Keratinocyte (primary cell): ENCODE results near the gene B9D1. TPM values are rescaled to one million over a fixed set of nuclear protein-coding genes. Genes with fewer than 3 reads are reported as not detected.

Experiments used
- DNase-seq: peaks from one replicate; pipeline ENCODE4 v3.0.0-alpha.2; 2011; ENCODE audit warnings: low read depth, missing footprints, low spot score
- FAIRE-seq: peaks from 2 replicates; lab custom pipeline; 2011; peaks lifted over from hg19 to GRCh38; lab: Jason Lieb, UNC
- H2AFZ ChIP-seq: 2 replicates; pipeline ENCODE4 v1.6.0; 2012; ENCODE audit warnings: low read length, control low read depth, inconsistent platforms; ENCODE audit not compliant: control insufficient read depth
- H3K27ac ChIP-seq: 2 replicates; pipeline ENCODE4 v1.5.1; 2011; ENCODE audit warnings: low read length; ENCODE audit not compliant: control insufficient read depth, insufficient read depth
- H3K27me3 ChIP-seq: 3 replicates; pipeline ENCODE4 v1.6.0; 2011; ENCODE audit warnings: low read length; ENCODE audit not compliant: control insufficient read depth, insufficient read depth; ENCODE audit errors: extremely low read depth
- H3K36me3 ChIP-seq, 2 experiments: 2 replicates in 1 of 2; 3 replicates in 1 of 2; pipeline ENCODE4 v1.5.1; 2011; ENCODE audit warnings: low read length in 2 of 2, mild to moderate bottlenecking in 1 of 2; ENCODE audit not compliant: control insufficient read depth in 2 of 2, insufficient read depth in 2 of 2; ENCODE audit errors: extremely low read depth in 1 of 2
- H3K4me1 ChIP-seq: 3 replicates; pipeline ENCODE4 v1.5.1; 2011; ENCODE audit warnings: low read length; ENCODE audit not compliant: control insufficient read depth, insufficient read depth; ENCODE audit errors: extremely low read depth
- H3K4me2 ChIP-seq: 3 replicates; pipeline ENCODE4 v1.6.0; 2011; ENCODE audit warnings: low read depth, low read length; ENCODE audit not compliant: control insufficient read depth, insufficient read depth; ENCODE audit errors: extremely low read depth
- H3K4me3 ChIP-seq, 3 experiments: fragments of 200-600 bp in 1 of 3; sonication (generic) in 1 of 3; 2 replicates in 2 of 3; 3 replicates in 1 of 3; pipeline ENCODE4 v1.5.1; 2011 to 2016; ENCODE audit warnings: low read length in 3 of 3, mild to moderate bottlenecking in 3 of 3, control low read depth in 2 of 3, inconsistent platforms in 1 of 3, low read depth in 1 of 3, mixed read lengths in 1 of 3, mixed run types in 1 of 3, moderate library complexity in 1 of 3; ENCODE audit not compliant: control insufficient read depth in 2 of 3, insufficient read depth in 2 of 3; ENCODE audit errors: extremely low read depth in 1 of 3
- H3K79me2 ChIP-seq: 2 replicates; pipeline ENCODE4 v1.6.0; 2012; ENCODE audit warnings: low read length; ENCODE audit not compliant: control insufficient read depth, insufficient read depth
- H3K9ac ChIP-seq: 3 replicates; pipeline ENCODE4 v1.6.0; 2011; ENCODE audit warnings: low read length; ENCODE audit not compliant: control insufficient read depth, insufficient read depth; ENCODE audit errors: extremely low read depth
- H3K9me1 ChIP-seq: 3 replicates; pipeline ENCODE4 v1.6.0; 2011; ENCODE audit warnings: low read length; ENCODE audit not compliant: control insufficient read depth, insufficient read depth; ENCODE audit errors: extremely low read depth
- H3K9me3 ChIP-seq: 2 replicates; pipeline ENCODE4 v1.5.1; 2012; ENCODE audit warnings: low read depth, low read length; ENCODE audit not compliant: control insufficient read depth
- H4K20me1 ChIP-seq: 3 replicates; pipeline ENCODE4 v1.6.0; 2011; ENCODE audit warnings: low read length; ENCODE audit not compliant: control insufficient read depth, insufficient read depth; ENCODE audit errors: extremely low read depth
- EZH2 ChIP-seq: IDR thresholded peaks from one replicate; pipeline ENCODE4 v1.6.1; 2012; ENCODE audit warnings: inconsistent platforms, mild to moderate bottlenecking, low read length, moderate library complexity
- dilution Hi-C: fragments of 300-500 bp; cut with MboI; formaldehyde crosslinking; loops from one replicate; pipeline ENCODE4 v1.7.0; 2020; ENCODE audit warnings: low sequenced_read_pairs; ENCODE audit not compliant: extremely low pct_ligation_motif_present
- polyA plus RNA-seq, 5 experiments: library from polyadenylated mRNA; depleted of rRNA in 3 of 5; stranded (reverse) in 3 of 5; stranded (forward) in 1 of 5; unstranded in 1 of 5; fragments of >200 nt; gene quantifications; 1 replicate in 1 of 5; 2 replicates in 3 of 5; 3 replicates in 1 of 5; pipeline versions ENCODE4 v1.2.1 to v1.2.3, GENCODE V29; 2011 to 2012; ENCODE audit warnings: missing spikeins in 2 of 5, low read depth in 1 of 5, low replicate concordance in 1 of 5
- TF ChIP-seq, protein P1 (sequence below), 3 experiments: IDR thresholded peaks in 1 of 3; conservative IDR thresholded peaks in 1 of 3; optimal IDR thresholded peaks in 1 of 3; 2 replicates in 2 of 3; 3 replicates in 1 of 3; pipeline versions ENCODE3 to v1.5.1; 2011; ENCODE audit warnings: low read length in 3 of 3, mild to moderate bottlenecking in 3 of 3, moderate library complexity in 2 of 3, control low read depth in 1 of 3, inconsistent platforms in 1 of 3; ENCODE audit not compliant: insufficient read depth in 2 of 3; ENCODE audit errors: extremely low read depth in 1 of 3

B9D1 gene
- polyA plus RNA-seq, 1 donor (not counting 4 experiments of a cell fraction or from before 2014, with no cell fraction given): 30.3 TPM

DNA sequence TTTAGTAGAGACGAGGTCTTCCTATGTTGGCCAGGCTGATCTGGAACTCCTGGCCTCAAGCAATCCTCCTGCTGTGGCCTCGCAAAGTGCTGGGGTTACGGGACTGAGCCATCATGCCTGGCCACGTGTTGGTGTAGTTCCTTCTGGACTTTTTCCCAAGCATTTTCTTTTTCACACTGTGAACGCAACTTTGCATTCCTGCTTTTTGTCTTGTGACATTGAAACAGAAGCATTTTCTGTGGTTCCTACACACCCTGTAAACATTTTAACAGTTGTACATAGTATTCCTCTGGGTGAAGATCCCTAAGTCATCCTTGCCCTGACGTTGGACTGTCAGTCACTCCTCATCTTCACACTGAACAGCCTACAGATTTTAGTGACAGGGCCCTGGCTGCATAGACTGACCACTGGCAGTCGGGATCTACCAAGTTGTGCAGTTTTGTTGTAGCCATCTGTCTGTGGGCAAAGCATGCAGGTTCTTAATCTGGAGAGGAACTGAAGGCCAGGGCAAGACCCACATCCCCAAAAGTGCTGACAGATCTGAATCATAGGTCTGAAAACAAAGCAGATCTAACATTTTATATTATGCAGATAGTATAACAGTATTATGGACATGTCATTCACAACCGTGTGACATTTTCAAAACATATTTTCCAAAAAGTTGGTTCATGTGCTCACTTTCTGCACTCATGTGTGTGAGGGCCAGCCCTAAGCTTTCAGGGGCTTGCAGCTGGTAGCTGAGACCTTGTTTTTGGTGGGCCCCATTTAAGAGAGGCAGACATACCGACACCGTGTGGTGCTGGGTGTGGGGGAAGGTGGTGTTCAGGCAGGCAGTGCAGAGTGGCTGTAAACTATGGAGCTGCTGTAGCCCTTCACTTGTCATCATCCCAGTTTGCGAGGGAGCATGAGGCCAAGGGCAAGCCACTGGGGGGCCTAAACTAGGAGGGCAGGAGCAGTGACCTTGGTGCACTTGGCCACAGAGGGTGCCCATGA lies 65.4 kb downstream of the B9D1 start:
- H3K4me2 ChIP-seq: no peak overlapping the region
- no peaks in the 10 kb centered on the region for H3K79me2 ChIP-seq
- peaks cover 8% of the 10 kb centered on the region for H4K20me1 ChIP-seq
- peaks cover 6% of the 10 kb centered on the region for H3K4me1 ChIP-seq
- peaks cover 2 to 4% of the 10 kb centered on the region in 2 experiments for H3K36me3 ChIP-seq
- H3K4me3 ChIP-seq: no peak overlapping the region
- dilution Hi-C loops: no loop called here
- peaks cover 7% of the 10 kb centered on the region for H3K9me1 ChIP-seq
- no peak overlapping the region for H3K27ac ChIP-seq
- no peaks in the 10 kb centered on the region for H3K9me3 ChIP-seq
- no peak overlapping the region for H2AFZ ChIP-seq
- no peaks in the 10 kb centered on the region for H3K27me3 ChIP-seq
- DNase-seq (no peak), FAIRE-seq (no peak)
- no peak overlapping the region for H3K9ac ChIP-seq
- TF ChIP-seq EZH2: no peak
- TF ChIP-seq, protein P1, sequence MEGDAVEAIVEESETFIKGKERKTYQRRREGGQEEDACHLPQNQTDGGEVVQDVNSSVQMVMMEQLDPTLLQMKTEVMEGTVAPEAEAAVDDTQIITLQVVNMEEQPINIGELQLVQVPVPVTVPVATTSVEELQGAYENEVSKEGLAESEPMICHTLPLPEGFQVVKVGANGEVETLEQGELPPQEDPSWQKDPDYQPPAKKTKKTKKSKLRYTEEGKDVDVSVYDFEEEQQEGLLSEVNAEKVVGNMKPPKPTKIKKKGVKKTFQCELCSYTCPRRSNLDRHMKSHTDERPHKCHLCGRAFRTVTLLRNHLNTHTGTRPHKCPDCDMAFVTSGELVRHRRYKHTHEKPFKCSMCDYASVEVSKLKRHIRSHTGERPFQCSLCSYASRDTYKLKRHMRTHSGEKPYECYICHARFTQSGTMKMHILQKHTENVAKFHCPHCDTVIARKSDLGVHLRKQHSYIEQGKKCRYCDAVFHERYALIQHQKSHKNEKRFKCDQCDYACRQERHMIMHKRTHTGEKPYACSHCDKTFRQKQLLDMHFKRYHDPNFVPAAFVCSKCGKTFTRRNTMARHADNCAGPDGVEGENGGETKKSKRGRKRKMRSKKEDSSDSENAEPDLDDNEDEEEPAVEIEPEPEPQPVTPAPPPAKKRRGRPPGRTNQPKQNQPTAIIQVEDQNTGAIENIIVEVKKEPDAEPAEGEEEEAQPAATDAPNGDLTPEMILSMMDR (optimal IDR thresholded peaks at IDR 0.05 in 1 of 3, IDR thresholded peaks at IDR 0.05 in 1 of 3, conservative IDR thresholded peaks at IDR 0.05 in 1 of 3; ENCODE audit: extremely low read depth in 1 of 3, insufficient read depth in 2 of 3, low read length in 3 of 3): no peak

GRCh38 chr17:19295473-19296135 lies 66.9 kb downstream of the B9D1 start:
- DNase-seq (no peak), FAIRE-seq (no peak)
- dilution Hi-C loops: no loop called here
- no peak for TF ChIP-seq EZH2
- TF ChIP-seq, protein P1 (optimal IDR thresholded peaks at IDR 0.05 in 1 of 3, IDR thresholded peaks at IDR 0.05 in 1 of 3, conservative IDR thresholded peaks at IDR 0.05 in 1 of 3; ENCODE audit: extremely low read depth in 1 of 3, insufficient read depth in 2 of 3, low read length in 3 of 3): no peak
- Histone ChIP-seq H3K4me1 (peaks cover 10% of the 10 kb centered on the region), H3K9me1 (peaks cover 7% of the 10 kb centered on the region), H2AFZ (no peak overlapping the region), H3K36me3 (peaks cover 1 to 2% of the 10 kb centered on the region in 2 experiments), H3K27ac (no peak overlapping the region), H3K4me2 (no peak overlapping the region), H3K4me3 (no peak overlapping the region), H3K9ac (no peak overlapping the region), H4K20me1 (peaks cover 8% of the 10 kb centered on the region), H3K79me2 (no peaks in the 10 kb centered on the region), H3K27me3 (no peaks in the 10 kb centered on the region), H3K9me3 (no peaks in the 10 kb centered on the region)
